Liver (tissue), 3 donors: ENCODE data around the gene PTPRD.

Source experiments
- CTCF ChIP-seq: fragments of 150-350 bp; IDR thresholded peaks from 2 replicates; pipeline ENCODE4 v1.5.1; 2017; ENCODE audit warnings: improper control_type of control experiment, low read depth, low read length; ENCODE audit not compliant: missing input control
- GABPA ChIP-seq, 2 donors: IDR thresholded peaks in 1 of 2; conservative IDR thresholded peaks in 1 of 2; 2 replicates each; pipeline ENCODE4 v1.6.1; 2016; ENCODE audit warnings: antibody characterized with exemption in 2 of 2, mild to moderate bottlenecking in 1 of 2, moderate library complexity in 1 of 2
- HNF4A ChIP-seq, 2 donors: conservative IDR thresholded peaks; 2 replicates each; pipeline ENCODE4 v1.6.1; 2016; ENCODE audit warnings: antibody characterized with exemption in 2 of 2, mild to moderate bottlenecking in 2 of 2
- JUND ChIP-seq, 2 donors: IDR thresholded peaks; 2 replicates each; pipeline ENCODE4 v1.6.1; 2016; ENCODE audit warnings: antibody characterized with exemption in 2 of 2
- NR2F2 ChIP-seq: IDR thresholded peaks from 2 replicates; pipeline ENCODE4 v1.6.1; 2016; ENCODE audit warnings: antibody characterized with exemption
- RAD21 ChIP-seq, 2 donors: IDR thresholded peaks; 2 replicates each; pipeline ENCODE4 v1.6.1; 2016; ENCODE audit warnings: antibody characterized with exemption in 2 of 2, mild to moderate bottlenecking in 2 of 2
- REST ChIP-seq: IDR thresholded peaks from 2 replicates; pipeline ENCODE4 v1.6.1; 2016; ENCODE audit warnings: antibody characterized with exemption, mild to moderate bottlenecking
- SP1 ChIP-seq: IDR thresholded peaks from 2 replicates; pipeline ENCODE4 v1.6.1; 2018; ENCODE audit warnings: antibody characterized with exemption, mild to moderate bottlenecking
- YY1 ChIP-seq: IDR thresholded peaks from 2 replicates; pipeline ENCODE4 v1.6.1; 2016; ENCODE audit warnings: antibody characterized with exemption, mild to moderate bottlenecking
- ZBTB33 ChIP-seq: IDR thresholded peaks from 2 replicates; pipeline ENCODE4 v1.6.1; 2016; ENCODE audit warnings: antibody characterized with exemption
- donor health status: healthy.
- donor health status: healthy.

GRCh38 chr9:8724284-8725018 is 1888.4 kb downstream of the PTPRD start:
- TF ChIP-seq YY1 (no peak), CTCF (no peak), SP1 (no peak), NR2F2 (no peak), REST (no peak), JUND (IDR thresholded peaks at IDR 0.05) (no peak), GABPA (IDR thresholded peaks at IDR 0.05 in 1 of 2, conservative IDR thresholded peaks at IDR 0.05 in 1 of 2) (no peak), HNF4A (conservative IDR thresholded peaks at IDR 0.05) (no peak), ZBTB33 (no peak), RAD21 (IDR thresholded peaks at IDR 0.05) (no peak)
